Hepatic stellate cell (primary cell): ENCODE measurements around the gene SGCD.
"Not testable (repeated sequence)": the region's sequence is repeated elsewhere in the genome, so short reads cannot be mapped to it uniquely, and the experiment has no call there.

Experiments
- DNase-seq: peaks from one replicate; pipeline ENCODE4 v3.0.0; 2011; ENCODE audit warnings: low spot score

SGCD gene

GRCh38 chr5:156640691-156641241 is 313.8 kb downstream of the SGCD start:
- DNase-seq: no peak

DNA sequence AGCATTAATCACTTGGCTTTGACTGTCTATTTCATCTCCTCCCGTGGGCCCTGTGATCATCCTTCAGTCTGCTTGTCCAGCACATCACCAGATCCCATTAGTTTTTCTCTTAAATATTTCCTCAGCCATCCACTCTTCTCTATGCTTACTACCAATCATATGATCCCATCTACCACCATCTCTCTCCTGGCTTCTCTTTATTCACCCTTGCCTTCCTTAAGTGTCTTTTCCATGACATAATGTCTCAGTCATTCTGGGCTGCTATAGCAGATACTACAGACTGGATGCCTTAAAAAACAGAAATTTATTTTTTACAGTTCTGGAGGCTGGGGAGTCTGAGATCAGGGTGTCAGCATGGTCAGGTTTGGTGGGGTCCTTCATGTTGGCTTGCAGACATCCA is 314.7 kb downstream of the SGCD start:
- DNase-seq: no peak

DNA sequence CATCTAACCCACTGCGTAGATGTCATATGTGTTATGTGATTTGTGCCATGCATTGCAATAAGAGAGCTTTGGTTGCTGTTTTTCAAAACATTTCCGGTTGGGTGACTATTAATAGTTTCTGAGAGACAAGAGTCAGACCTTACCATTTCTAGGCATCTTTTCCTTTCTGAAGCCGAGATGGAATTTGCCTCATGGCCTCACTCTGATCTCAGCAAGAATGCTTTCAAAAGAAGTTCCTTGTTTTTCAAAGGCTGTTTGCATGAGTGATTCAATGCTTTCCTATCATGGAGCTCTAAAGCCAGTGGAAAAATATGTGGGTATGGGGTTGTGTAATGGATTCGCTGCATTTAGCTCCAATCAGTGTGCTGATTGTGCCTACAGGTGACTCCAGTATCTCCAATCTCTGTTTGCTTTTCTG is 320.1 kb downstream of the SGCD start:
- no peak for DNase-seq

DNA sequence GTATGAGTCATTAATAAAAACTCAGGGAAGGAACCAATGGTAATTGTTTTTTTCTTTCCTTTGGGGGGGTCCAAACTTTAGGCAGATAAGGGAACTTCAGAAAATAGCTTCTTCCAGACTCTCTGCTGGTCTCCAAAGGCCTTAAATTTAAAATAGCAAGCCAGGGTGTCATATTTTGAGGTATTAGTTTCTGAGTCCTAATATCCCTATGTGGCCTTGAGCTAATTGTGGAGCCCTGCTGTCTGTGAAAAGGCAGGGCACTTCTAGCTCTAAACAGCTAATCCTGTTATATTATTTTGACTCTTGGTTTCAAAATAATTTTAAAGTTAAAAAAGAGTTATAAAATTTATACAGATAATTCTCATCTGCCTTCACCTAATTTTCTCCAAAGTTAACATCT is 327.5 kb downstream of the SGCD start:
- no peak for DNase-seq

- DNase-seq: no peak
These were observed 328.8 kb downstream of the SGCD start for GRCh38 chr5:156655732-156656131.

DNA sequence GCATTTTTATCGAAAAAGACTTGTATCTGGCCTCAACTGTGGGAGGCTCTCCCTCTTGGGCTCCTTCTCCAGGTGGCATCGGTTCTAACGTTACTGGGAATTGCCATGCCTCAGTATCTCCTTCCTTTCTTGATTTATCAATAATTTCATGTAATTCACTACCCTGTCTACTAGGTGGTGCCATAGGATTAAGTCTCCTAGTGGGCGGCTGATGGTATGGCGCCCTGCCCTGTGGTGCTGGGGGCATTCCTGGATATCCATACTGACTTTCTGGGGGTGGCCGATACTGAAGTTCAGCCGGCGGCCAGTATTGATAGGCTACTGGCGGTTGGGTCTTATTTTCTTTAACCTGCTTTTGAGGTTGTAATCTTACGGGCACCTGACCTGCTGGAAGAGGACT is 337.9 kb downstream of the SGCD start:
- DNase-seq: not testable (repeated sequence)

DNA sequence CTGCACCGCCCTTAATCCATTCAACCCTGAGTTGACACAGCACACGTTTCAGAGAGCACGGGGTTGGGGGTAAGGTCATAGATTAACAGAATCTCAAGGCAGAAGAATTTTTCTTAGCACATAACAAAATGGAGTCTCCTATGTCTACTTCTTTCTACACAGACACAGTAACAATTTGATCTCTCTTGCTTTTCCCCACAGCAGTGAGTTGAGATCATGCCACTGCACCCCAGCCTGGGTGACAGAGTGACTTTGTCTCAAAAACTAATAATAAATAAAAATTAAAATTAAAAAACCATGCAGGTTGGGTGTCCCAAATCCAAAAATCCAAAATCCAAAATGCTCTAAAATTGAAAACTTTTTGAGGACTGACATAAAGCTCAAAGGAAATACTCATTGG is 339.7 kb downstream of the SGCD start:
- DNase-seq: not testable (repeated sequence)

DNA sequence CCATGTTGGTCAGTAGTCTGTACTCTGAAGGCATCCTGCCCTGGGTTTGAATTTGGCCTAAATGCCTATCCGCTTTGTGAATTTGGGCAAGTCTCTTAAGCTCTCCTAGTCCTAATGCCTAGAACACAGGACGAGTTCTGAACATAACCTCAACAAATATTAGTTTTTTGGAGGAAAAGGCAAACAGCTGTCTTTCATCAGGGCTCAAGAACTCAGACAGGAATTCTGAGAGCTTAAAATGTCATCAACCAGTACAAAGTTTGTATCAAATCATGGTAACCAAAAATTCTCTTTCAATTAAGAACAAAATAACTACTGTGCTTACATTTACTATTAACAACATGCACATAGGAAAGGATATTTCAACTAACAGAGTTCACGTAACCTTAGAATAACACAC is 340.7 kb downstream of the SGCD start:
- DNase-seq: no peak

GRCh38 chr5:156669416-156669815 is 342.5 kb downstream of the SGCD start:
- no peak for DNase-seq

GRCh38 chr5:156670615-156671014 is 343.7 kb downstream of the SGCD start:
- DNase-seq: no peak

- DNase-seq: no peak
These were observed 348.4 kb downstream of the SGCD start for GRCh38 chr5:156675395-156675794.

GRCh38 chr5:156677963-156678362 is 351.0 kb downstream of the SGCD start:
- no peak for DNase-seq

DNA sequence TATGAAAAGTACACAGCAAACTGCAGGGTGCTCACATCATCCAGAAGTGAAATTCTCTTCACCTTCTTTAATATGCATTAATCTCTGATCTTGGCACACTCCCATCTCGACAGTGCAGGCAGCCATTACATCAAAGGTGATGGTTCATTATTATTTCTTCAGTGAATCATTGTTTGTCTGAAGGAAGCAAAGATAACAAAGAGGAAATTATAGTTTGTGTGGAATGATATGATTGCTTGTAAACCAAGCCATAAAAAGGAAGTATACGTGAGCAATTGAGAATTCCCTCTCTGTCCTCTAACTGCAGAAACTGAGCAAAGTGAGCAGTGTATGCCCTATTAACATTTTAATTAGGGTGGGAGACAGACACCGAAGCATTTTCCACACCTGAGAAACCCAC is 351.5 kb downstream of the SGCD start:
- DNase-seq: no peak

GRCh38 chr5:156680831-156681230 is 353.9 kb downstream of the SGCD start:
- no peak for DNase-seq

DNA sequence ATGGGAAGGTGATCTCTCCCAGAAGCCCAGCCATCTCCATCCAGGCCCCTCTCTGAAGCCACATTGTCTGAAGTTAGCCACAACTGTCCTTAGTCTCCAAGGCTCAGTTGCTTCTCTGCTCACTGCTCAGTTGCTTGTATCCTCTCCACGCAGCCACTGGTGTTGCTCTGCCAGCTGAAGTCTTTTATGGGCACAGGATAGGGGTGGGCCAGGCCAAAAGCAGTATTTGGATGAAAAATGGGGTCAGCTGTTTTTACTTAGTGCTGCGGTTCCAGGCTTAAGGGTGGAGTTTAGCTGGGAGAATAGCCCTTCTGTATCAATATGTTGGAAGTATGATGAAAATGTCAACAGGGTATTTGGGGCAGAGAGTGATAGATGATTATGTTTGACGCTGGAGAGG is 354.3 kb downstream of the SGCD start:
- no peak for DNase-seq

DNA sequence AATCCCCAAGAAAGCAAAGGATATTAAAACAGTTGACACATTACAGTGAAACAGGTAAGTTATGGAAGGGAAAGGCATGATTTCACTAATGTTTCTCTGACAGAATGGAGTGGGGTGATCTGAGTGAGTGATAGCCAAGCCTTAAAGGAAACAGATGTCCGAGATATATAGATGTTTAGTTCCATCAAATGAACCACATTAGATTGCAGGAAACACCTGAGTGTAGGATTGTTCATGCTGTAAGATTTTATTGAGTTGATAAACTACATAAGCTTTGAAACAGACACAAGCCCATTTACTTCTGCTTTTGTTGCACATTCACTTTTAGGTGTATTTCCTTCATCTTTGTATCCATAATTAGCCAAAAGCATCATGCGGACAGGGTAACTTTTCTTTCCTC is 356.0 kb downstream of the SGCD start:
- no peak for DNase-seq

GRCh38 chr5:156683509-156683908 is 356.5 kb downstream of the SGCD start:
- DNase-seq: no peak

GRCh38 chr5:156684216-156684615 is 357.3 kb downstream of the SGCD start:
- DNase-seq: no peak

GRCh38 chr5:156685481-156685880 is 358.5 kb downstream of the SGCD start:
- DNase-seq: no peak

GRCh38 chr5:156686380-156686779 is 359.4 kb downstream of the SGCD start:
- DNase-seq: no peak

DNA sequence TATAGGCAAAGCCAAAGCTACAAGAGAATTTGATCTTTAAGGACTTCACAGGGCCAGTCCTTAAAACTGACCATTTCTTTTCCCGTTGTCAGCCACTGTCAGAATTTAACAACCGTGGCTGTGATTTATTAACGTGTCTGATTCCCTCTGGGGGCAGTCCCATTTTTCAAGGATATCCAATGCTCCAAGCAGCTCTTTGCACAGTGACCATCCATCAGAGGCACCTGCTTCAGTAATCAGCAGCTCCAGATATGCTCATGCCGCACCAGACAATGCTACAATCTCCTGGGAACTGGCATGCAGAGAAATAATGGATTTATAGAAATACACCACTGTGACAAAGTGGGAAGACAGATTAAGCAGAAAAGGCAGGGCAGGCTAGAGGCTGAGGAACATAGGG is 359.8 kb downstream of the SGCD start:
- DNase-seq: no peak

DNA sequence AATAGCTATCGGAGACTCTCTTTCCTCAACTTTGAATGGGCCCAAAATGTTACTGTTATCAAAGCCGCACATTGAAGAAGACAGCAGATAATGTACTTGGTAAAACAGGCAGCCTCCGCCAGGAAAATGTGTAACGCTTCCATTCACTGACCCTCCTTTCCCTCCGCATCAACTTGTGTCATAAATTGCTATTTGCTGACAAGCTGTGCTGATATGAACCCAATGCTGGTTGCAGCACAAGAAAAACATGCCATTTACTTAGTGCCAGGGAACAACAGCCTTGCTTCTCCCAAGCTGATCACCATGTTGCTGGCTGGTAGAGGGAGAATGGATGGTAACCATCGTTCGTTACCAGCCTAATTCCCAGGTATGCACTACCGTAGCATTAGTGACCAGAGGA is 360.6 kb downstream of the SGCD start:
- no peak for DNase-seq

DNA sequence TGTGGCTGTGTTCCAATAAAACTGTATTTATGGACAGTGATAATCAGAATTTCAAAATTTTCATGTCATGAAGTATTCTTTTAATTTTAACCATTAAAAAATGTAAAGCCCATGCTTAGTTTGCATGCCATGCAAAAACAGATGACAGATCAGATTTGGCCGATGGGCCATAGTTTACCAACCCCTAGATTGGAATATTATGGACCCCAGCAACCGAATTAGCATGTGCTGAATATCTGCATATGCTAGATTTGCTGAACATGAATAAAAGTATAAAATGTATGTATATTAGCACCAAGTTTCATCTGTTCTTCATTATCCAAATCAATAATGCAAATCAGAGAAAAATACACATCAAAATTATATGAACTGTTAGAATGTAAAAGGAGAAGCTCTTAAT is 364.6 kb downstream of the SGCD start:
- DNase-seq: no peak

DNA sequence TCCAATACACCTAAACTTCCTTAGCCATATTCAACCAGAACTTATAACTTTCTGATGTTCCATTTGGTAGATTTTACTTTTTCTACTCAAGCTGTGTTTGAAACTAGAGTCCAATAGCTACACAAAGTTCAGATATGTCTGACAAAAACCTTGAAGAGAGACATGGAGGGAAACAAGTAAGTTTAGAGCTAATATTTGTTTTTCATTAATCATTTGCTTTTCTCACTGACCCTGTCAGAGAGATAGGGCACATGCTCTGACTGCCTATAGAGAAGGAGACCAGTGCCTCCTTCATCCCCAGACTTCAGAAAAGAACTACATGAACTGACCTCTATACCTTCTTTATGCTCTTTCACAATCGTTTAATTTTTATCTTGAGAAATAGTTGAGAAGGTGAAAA is 366.1 kb downstream of the SGCD start:
- no peak for DNase-seq

DNA sequence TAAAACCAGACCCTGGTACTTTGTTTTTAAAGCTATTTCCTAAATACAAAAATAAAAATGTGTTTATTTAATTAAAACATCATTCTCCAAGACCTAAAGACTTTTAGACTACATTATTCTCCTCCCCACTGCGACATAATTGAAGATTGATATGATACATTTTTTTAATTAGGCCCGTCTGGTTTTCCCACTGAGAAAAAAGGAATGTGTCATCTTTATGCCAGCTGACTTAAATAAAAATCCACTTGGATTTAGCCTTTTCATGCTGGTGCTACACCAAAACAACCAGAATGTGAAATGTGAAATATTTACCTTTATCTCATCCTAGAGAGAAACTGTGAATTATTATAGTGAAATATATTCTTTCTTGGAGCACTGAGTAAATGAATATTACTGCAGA is 367.6 kb downstream of the SGCD start:
- DNase-seq: no peak
